ENCODE data around the gene SMOC1.

SMOC1 gene

GRCh38 chr14:69956970-69957369 is 77.8 kb downstream of the SMOC1 start:
- Histone ChIP-seq H2AK5ac (ENCODE audit: low read depth, low read length) (no peak overlapping the region), H3K4me2 (ENCODE audit: insufficient read depth, low read length, poor library complexity, severe bottlenecking) (no peak overlapping the region), H3K4me1 (ENCODE audit: control insufficient read depth in 2 of 2, insufficient read depth in 1 of 2, low read depth in 1 of 2, low read length in 2 of 2) (peaks cover 5 to 12% of the 10 kb centered on the region in 2 donors), H3K18ac (ENCODE audit: low read length) (no peak overlapping the region), H3K4ac (ENCODE audit: low read length) (no peak overlapping the region), H3K79me1 (ENCODE audit: low read depth, low read length) (peaks cover 2% of the 10 kb centered on the region), H2BK120ac (ENCODE audit: low read depth, low read length) (no peak overlapping the region), H3K27me3 (ENCODE audit: control insufficient read depth in 3 of 3, insufficient read depth in 3 of 3, low read depth in 1 of 3, low read length in 3 of 3) (no peaks in the 10 kb centered on the region), H3K14ac (ENCODE audit: low read length) (no peak overlapping the region), H2AFZ (ENCODE audit: low read length) (no peak overlapping the region), H4K8ac (ENCODE audit: low read depth, low read length) (no peak overlapping the region), H3K23ac (ENCODE audit: low read depth, low read length, poor library complexity) (no peak overlapping the region), H3K36me3 (replicated peaks in 1 of 2; ENCODE audit: control insufficient read depth in 2 of 2, insufficient read depth in 2 of 2, low read length in 2 of 2) (peaks cover 26 to 78% of the 10 kb centered on the region in 2 donors), H3K9ac (ENCODE audit: low read depth, low read length, poor library complexity) (no peak overlapping the region), H3K9me3 (replicated peaks in 1 of 2; ENCODE audit: control insufficient read depth in 2 of 2, insufficient read depth in 1 of 2, low read depth in 1 of 2, low read length in 2 of 2) (no peaks in the 10 kb centered on the region), H2BK5ac (ENCODE audit: low read length) (no peak overlapping the region), H3K4me3 (ENCODE audit: low read length in 2 of 2) (no peak overlapping the region), H2BK12ac (ENCODE audit: low read length) (no peak overlapping the region), H2BK15ac (ENCODE audit: low read length) (no peak overlapping the region), H3K27ac (replicated peaks; ENCODE audit: low read length) (no peak overlapping the region), H4K91ac (ENCODE audit: low read depth, low read length, poor library complexity) (no peak overlapping the region)
- no peak for DNase-seq (ENCODE audit: low spot score)
- no CpG with 5 or more reads among the region's 3 CpGs for WGBS, 2 donors (ENCODE audit: extremely low coverage in 2 of 2, insufficient read length in 2 of 2, insufficient replicate concordance in 1 of 2)

- no peak overlapping the region for H3K23ac ChIP-seq (ENCODE audit: low read depth, low read length, poor library complexity)
- H3K36me3 ChIP-seq (replicated peaks in 1 of 2; ENCODE audit: control insufficient read depth in 2 of 2, insufficient read depth in 2 of 2, low read length in 2 of 2), result peaks cover 23 to 69% of the 10 kb centered on the region in 2 donors
- H3K27me3 ChIP-seq (ENCODE audit: control insufficient read depth in 3 of 3, insufficient read depth in 3 of 3, low read depth in 1 of 3, low read length in 3 of 3), result no peaks in the 10 kb centered on the region
- no peak overlapping the region for H3K4me3 ChIP-seq (ENCODE audit: low read length in 2 of 2)
- no peak overlapping the region for H2AK5ac ChIP-seq (ENCODE audit: low read depth, low read length)
- H3K14ac ChIP-seq (ENCODE audit: low read length), result no peak overlapping the region
- no peak overlapping the region for H3K4me2 ChIP-seq (ENCODE audit: insufficient read depth, low read length, poor library complexity, severe bottlenecking)
- H3K4ac ChIP-seq (ENCODE audit: low read length), result no peak overlapping the region
- H2BK5ac ChIP-seq (ENCODE audit: low read length), result no peak overlapping the region
- no peak overlapping the region for H4K8ac ChIP-seq (ENCODE audit: low read depth, low read length)
- no peak for DNase-seq (ENCODE audit: low spot score)
- WGBS, 2 donors (ENCODE audit: extremely low coverage in 2 of 2, insufficient read length in 2 of 2, insufficient replicate concordance in 1 of 2), result no CpG with 5 or more reads among the region's 1 CpG
- H4K91ac ChIP-seq (ENCODE audit: low read depth, low read length, poor library complexity), result no peak overlapping the region
- H3K79me1 ChIP-seq (ENCODE audit: low read depth, low read length), result peaks cover 2% of the 10 kb centered on the region
- no peak overlapping the region for H3K27ac ChIP-seq (replicated peaks; ENCODE audit: low read length)
- H2BK12ac ChIP-seq (ENCODE audit: low read length), result no peak overlapping the region
- H3K4me1 ChIP-seq (ENCODE audit: control insufficient read depth in 2 of 2, insufficient read depth in 1 of 2, low read depth in 1 of 2, low read length in 2 of 2), result peaks cover 5 to 12% of the 10 kb centered on the region in 2 donors
- no peak overlapping the region for H2BK15ac ChIP-seq (ENCODE audit: low read length)
- no peak overlapping the region for H2BK120ac ChIP-seq (ENCODE audit: low read depth, low read length)
- H3K18ac ChIP-seq (ENCODE audit: low read length), result no peak overlapping the region
- H2AFZ ChIP-seq (ENCODE audit: low read length), result no peak overlapping the region
- H3K9me3 ChIP-seq (replicated peaks in 1 of 2; ENCODE audit: control insufficient read depth in 2 of 2, insufficient read depth in 1 of 2, low read depth in 1 of 2, low read length in 2 of 2), result no peaks in the 10 kb centered on the region
- no peak overlapping the region for H3K9ac ChIP-seq (ENCODE audit: low read depth, low read length, poor library complexity)
These were observed 78.8 kb downstream of the SMOC1 start for GRCh38 chr14:69957986-69958385.

DNA sequence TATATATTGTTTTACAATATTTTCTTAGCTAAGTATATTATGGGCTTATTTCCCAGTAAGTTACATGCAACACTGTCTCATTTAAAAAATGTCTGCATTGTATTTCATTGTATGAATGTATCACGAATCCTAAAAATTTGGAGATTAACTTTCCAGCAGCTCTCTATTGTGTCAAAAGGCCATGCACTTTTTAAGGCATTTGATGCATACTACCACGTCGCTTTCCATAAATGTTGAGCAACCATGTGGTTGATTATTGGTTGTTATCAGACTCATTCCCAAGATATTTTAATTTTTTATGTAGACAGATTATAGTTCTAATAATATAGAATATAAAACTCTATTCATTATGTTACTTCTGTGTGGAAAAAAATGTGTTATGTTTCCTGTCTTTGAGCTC is 79.9 kb downstream of the SMOC1 start:
- H3K4ac ChIP-seq (ENCODE audit: low read length), result no peak overlapping the region
- H2AK5ac ChIP-seq (ENCODE audit: low read depth, low read length), result no peak overlapping the region
- peaks cover 5 to 18% of the 10 kb centered on the region in 2 donors for H3K4me1 ChIP-seq (ENCODE audit: control insufficient read depth in 2 of 2, insufficient read depth in 1 of 2, low read depth in 1 of 2, low read length in 2 of 2)
- H3K23ac ChIP-seq (ENCODE audit: low read depth, low read length, poor library complexity), result no peak overlapping the region
- H3K4me3 ChIP-seq (ENCODE audit: low read length in 2 of 2), result no peak overlapping the region
- H2BK5ac ChIP-seq (ENCODE audit: low read length), result no peak overlapping the region
- WGBS, 2 donors (ENCODE audit: extremely low coverage in 2 of 2, insufficient read length in 2 of 2, insufficient replicate concordance in 1 of 2), result no CpG with 5 or more reads among the region's 3 CpGs
- H2BK120ac ChIP-seq (ENCODE audit: low read depth, low read length), result no peak overlapping the region
- no peak overlapping the region for H2AFZ ChIP-seq (ENCODE audit: low read length)
- H2BK12ac ChIP-seq (ENCODE audit: low read length), result no peak overlapping the region
- H3K79me1 ChIP-seq (ENCODE audit: low read depth, low read length), result no peaks in the 10 kb centered on the region
- H3K27ac ChIP-seq (replicated peaks; ENCODE audit: low read length), result no peak overlapping the region
- peaks cover 18 to 57% of the 10 kb centered on the region in 2 donors for H3K36me3 ChIP-seq (replicated peaks in 1 of 2; ENCODE audit: control insufficient read depth in 2 of 2, insufficient read depth in 2 of 2, low read length in 2 of 2)
- H2BK15ac ChIP-seq (ENCODE audit: low read length), result no peak overlapping the region
- no peak overlapping the region for H3K18ac ChIP-seq (ENCODE audit: low read length)
- no peak overlapping the region for H3K4me2 ChIP-seq (ENCODE audit: insufficient read depth, low read length, poor library complexity, severe bottlenecking)
- no peaks in the 10 kb centered on the region for H3K27me3 ChIP-seq (ENCODE audit: control insufficient read depth in 3 of 3, insufficient read depth in 3 of 3, low read depth in 1 of 3, low read length in 3 of 3)
- H3K9me3 ChIP-seq (replicated peaks in 1 of 2; ENCODE audit: control insufficient read depth in 2 of 2, insufficient read depth in 1 of 2, low read depth in 1 of 2, low read length in 2 of 2), result no peaks in the 10 kb centered on the region
- no peak overlapping the region for H3K9ac ChIP-seq (ENCODE audit: low read depth, low read length, poor library complexity)
- no peak overlapping the region for H4K91ac ChIP-seq (ENCODE audit: low read depth, low read length, poor library complexity)
- no peak for DNase-seq (ENCODE audit: low spot score)
- no peak overlapping the region for H3K14ac ChIP-seq (ENCODE audit: low read length)
- H4K8ac ChIP-seq (ENCODE audit: low read depth, low read length), result no peak overlapping the region

DNA sequence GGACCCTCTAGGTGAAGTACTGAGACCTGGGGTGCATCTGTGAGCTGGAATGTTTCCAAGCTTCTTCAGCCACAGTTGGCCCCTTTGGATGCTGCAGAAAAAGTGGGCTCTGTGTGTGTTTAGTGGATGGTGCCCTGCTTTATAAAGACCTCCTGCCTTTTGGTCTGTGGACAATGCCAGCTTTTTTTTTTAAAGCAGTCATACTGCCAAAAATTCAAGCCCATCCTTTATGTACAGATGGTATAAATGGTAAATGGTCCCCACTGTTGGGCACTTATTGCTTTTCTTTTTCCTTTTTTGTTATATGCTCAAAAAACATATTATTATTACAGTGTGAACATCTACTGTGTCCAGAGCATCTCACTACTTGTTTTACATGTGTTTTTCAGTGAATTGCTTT is 81.1 kb downstream of the SMOC1 start:
- H4K8ac ChIP-seq (ENCODE audit: low read depth, low read length), result no peak overlapping the region
- no peak overlapping the region for H3K4me2 ChIP-seq (ENCODE audit: insufficient read depth, low read length, poor library complexity, severe bottlenecking)
- no peak overlapping the region for H2BK15ac ChIP-seq (ENCODE audit: low read length)
- no peak overlapping the region for H3K9ac ChIP-seq (ENCODE audit: low read depth, low read length, poor library complexity)
- DNase-seq (ENCODE audit: low spot score), result no peak
- H3K27ac ChIP-seq (replicated peaks; ENCODE audit: low read length), result no peak overlapping the region
- no peak overlapping the region for H2AFZ ChIP-seq (ENCODE audit: low read length)
- H3K4me1 ChIP-seq (ENCODE audit: control insufficient read depth in 2 of 2, insufficient read depth in 1 of 2, low read depth in 1 of 2, low read length in 2 of 2), result peaks cover 5 to 15% of the 10 kb centered on the region in 2 donors
- peaks cover 13 to 51% of the 10 kb centered on the region in 2 donors for H3K36me3 ChIP-seq (replicated peaks in 1 of 2; ENCODE audit: control insufficient read depth in 2 of 2, insufficient read depth in 2 of 2, low read length in 2 of 2)
- H2BK12ac ChIP-seq (ENCODE audit: low read length), result no peak overlapping the region
- H3K18ac ChIP-seq (ENCODE audit: low read length), result no peak overlapping the region
- no peak overlapping the region for H4K91ac ChIP-seq (ENCODE audit: low read depth, low read length, poor library complexity)
- no peaks in the 10 kb centered on the region for H3K79me1 ChIP-seq (ENCODE audit: low read depth, low read length)
- H2AK5ac ChIP-seq (ENCODE audit: low read depth, low read length), result no peak overlapping the region
- no peaks in the 10 kb centered on the region for H3K27me3 ChIP-seq (ENCODE audit: control insufficient read depth in 3 of 3, insufficient read depth in 3 of 3, low read depth in 1 of 3, low read length in 3 of 3)
- no peak overlapping the region for H3K23ac ChIP-seq (ENCODE audit: low read depth, low read length, poor library complexity)
- H3K4me3 ChIP-seq (ENCODE audit: low read length in 2 of 2), result no peak overlapping the region
- no peak overlapping the region for H3K14ac ChIP-seq (ENCODE audit: low read length)
- no peak overlapping the region for H2BK5ac ChIP-seq (ENCODE audit: low read length)
- H2BK120ac ChIP-seq (ENCODE audit: low read depth, low read length), result no peak overlapping the region
- no peak overlapping the region for H3K4ac ChIP-seq (ENCODE audit: low read length)
- no peaks in the 10 kb centered on the region for H3K9me3 ChIP-seq (replicated peaks in 1 of 2; ENCODE audit: control insufficient read depth in 2 of 2, insufficient read depth in 1 of 2, low read depth in 1 of 2, low read length in 2 of 2)

Measured in neuronal stem cell (in vitro differentiated cells).